GM12892 (cell line): Measurements from ENCODE around the gene PPARD.

ENCODE experiments used
- POLR2A ChIP-seq: IDR thresholded peaks from 2 replicates; pipeline ENCODE4 v1.6.1; 2011; ENCODE audit warnings: low read depth, low read length, control low read depth
- POLR2AphosphoS5 ChIP-seq: IDR thresholded peaks from 2 replicates; pipeline ENCODE4 v1.6.1; 2011; ENCODE audit warnings: low read depth, low read length, control low read depth
- TAF1 ChIP-seq: IDR thresholded peaks from 2 replicates; pipeline ENCODE4 v1.6.1; 2011; ENCODE audit warnings: low read depth, mild to moderate bottlenecking, control low read depth, low read length, borderline replicate concordance

DNA sequence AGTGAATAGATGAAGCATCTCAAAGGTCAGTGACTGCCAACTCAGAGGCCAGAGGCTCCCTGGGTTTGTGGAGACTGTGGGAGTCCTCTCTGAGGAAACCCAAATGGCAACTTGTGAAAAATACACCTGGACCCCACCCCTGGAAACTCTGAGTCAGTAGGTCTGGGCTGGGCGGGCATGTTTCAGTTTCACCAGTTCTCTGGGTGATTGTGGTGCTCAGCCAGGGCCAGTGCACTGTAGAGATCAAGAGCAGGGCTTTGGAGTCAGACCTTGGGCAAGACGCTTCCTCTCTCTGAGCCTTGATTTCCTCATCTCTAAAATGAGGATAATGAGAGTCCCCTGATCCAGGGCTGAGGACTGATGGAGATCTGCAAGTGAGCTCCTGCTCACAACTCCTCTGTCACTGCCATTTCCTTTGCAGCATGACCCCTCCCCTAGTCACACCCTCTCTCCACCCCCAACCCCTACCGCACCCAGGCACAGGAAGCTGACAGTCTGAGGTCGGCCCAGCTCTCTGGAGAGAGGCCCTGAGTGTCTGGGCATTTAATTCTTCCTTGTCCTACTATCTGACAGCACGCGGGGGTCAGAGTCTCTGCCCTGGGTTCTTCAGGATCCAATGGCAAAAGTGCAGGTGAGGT is 39.6 kb upstream of the PPARD start:
- TF ChIP-seq POLR2AphosphoS5 (no peak), POLR2A (peak; percentile 69), TAF1 (0 out of 2 replicates have a peak, but pooled peaks have one; percentile 18)
